Activated CD4-positive, alpha-beta T cell treated with anti-CD3 and anti-CD28 coated beads, Interleukin-2, Interleukin-4, amounts not matched to agents 100 ng/mL and 50 ng/mL, durations not matched to agents 16 hours and 8 hours (primary cell): ENCODE data around the gene MAN2B2.
A peak's percentile ranks its signal among the peaks of the same experiment; 100 is the strongest.

Source experiments
- DNase-seq: peaks from one replicate; pipeline ENCODE4 v3.0.0-alpha.2; 2020; ENCODE audit warnings: low spot score

Gene MAN2B2

GRCh38 chr4:6546681-6547447 is 28.1 kb upstream of the MAN2B2 start:
- DNase-seq = peak; percentile 43

GRCh38 chr4:6548201-6548881 is 26.6 kb upstream of the MAN2B2 start:
- DNase-seq = no peak

GRCh38 chr4:6548882-6549230 is 26.1 kb upstream of the MAN2B2 start:
- no peak for DNase-seq

- DNase-seq = no peak
Measured at GRCh38 chr4:6549445-6549844, 25.5 kb upstream of the MAN2B2 start.

GRCh38 chr4:6549890-6550620 is 24.9 kb upstream of the MAN2B2 start:
- no peak for DNase-seq

GRCh38 chr4:6550821-6551220 is 24.2 kb upstream of the MAN2B2 start:
- DNase-seq = no peak

- no peak for DNase-seq
Measured at GRCh38 chr4:6551660-6552059, 23.3 kb upstream of the MAN2B2 start.

GRCh38 chr4:6555519-6555918 is 19.5 kb upstream of the MAN2B2 start:
- no peak for DNase-seq

GRCh38 chr4:6556263-6556662 is 18.7 kb upstream of the MAN2B2 start:
- no peak for DNase-seq

GRCh38 chr4:6557185-6557584 is 17.8 kb upstream of the MAN2B2 start:
- no peak for DNase-seq

GRCh38 chr4:6557856-6558255 is 17.1 kb upstream of the MAN2B2 start:
- DNase-seq = no peak

GRCh38 chr4:6560416-6561172 is 14.4 kb upstream of the MAN2B2 start:
- DNase-seq = no peak

GRCh38 chr4:6561173-6561516 is 13.8 kb upstream of the MAN2B2 start:
- DNase-seq = no peak

- no peak for DNase-seq
Measured at GRCh38 chr4:6561706-6562371, 13.2 kb upstream of the MAN2B2 start.

- no peak for DNase-seq
Measured at GRCh38 chr4:6562931-6563901, 11.8 kb upstream of the MAN2B2 start.

GRCh38 chr4:6563935-6564645 is 10.9 kb upstream of the MAN2B2 start:
- DNase-seq = no peak

- DNase-seq = no peak
Measured at GRCh38 chr4:6565691-6566390, 9.1 kb upstream of the MAN2B2 start.

- no peak for DNase-seq
Measured at GRCh38 chr4:6566391-6567190, 8.4 kb upstream of the MAN2B2 start.

- no peak for DNase-seq
Measured at GRCh38 chr4:6567218-6567617, 7.8 kb upstream of the MAN2B2 start.
